ENCODE data around the gene TDRKH. TPM values are rescaled to one million over a fixed set of nuclear protein-coding genes. Genes with fewer than 3 reads are reported as not detected.

TDRKH gene
- total and polyA plus RNA-seq, 2 experiments from 2014 or later = 10.2 to 25.6 TPM

DNA sequence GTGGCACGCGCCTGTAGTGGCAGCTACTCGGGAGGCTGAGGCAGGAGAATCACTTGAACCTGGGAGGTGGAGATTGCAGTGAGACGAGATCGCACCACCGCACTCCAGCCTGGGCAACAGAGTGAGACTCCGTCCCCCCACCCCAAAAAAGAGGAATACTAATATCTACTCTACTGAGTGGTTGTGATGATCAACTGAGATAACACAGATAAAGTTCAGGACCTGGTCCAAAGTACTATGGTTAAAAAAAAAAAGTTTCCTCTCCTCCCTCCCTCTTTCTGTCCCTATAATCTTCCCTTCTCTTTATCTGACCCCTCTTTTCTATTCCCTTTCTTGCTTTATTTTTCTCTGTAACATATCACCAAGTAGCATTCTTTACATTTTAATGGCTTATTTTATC lies 45.3 kb upstream of the TDRKH start:
- Histone ChIP-seq H3K9me2 (ENCODE audit: insufficient read depth) (no peaks in the 10 kb centered on the region), H2AFZ (no peak overlapping the region), H3K4me1 (ENCODE audit: insufficient read depth) (peaks cover 21% of the 10 kb centered on the region), H3K4me2 (no peak overlapping the region), H3K36me3 (ENCODE audit: insufficient read depth) (no peaks in the 10 kb centered on the region), H3F3A (replicated peaks; ENCODE audit: low read depth) (peaks cover 5% of the 10 kb centered on the region; the same call in 1 of the 2 replicates), H3K27me3 (ENCODE audit: insufficient read depth) (peaks cover 30% of the 10 kb centered on the region), H4K20me1 (replicated peaks; ENCODE audit: insufficient read depth) (no peaks in the 10 kb centered on the region), H3K27ac (ENCODE audit: low read depth) (no peak overlapping the region), H3K4me3 (no peak overlapping the region), H3K79me2 (replicated peaks; ENCODE audit: insufficient read depth) (no peaks in the 10 kb centered on the region)
- no peak for TF ChIP-seq EZH2phosphoT487 (IDR thresholded peaks at IDR 0.05; ENCODE audit: unreplicated experiment)
- TF ChIP-seq STAT1 (IDR thresholded peaks at IDR 0.05; ENCODE audit: unreplicated experiment) = no peak
- TF ChIP-seq, protein P1, sequence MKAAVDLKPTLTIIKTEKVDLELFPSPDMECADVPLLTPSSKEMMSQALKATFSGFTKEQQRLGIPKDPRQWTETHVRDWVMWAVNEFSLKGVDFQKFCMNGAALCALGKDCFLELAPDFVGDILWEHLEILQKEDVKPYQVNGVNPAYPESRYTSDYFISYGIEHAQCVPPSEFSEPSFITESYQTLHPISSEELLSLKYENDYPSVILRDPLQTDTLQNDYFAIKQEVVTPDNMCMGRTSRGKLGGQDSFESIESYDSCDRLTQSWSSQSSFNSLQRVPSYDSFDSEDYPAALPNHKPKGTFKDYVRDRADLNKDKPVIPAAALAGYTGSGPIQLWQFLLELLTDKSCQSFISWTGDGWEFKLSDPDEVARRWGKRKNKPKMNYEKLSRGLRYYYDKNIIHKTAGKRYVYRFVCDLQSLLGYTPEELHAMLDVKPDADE (IDR thresholded peaks at IDR 0.05) = no peak
- no peak for TF ChIP-seq JUNB (IDR thresholded peaks at IDR 0.05; ENCODE audit: unreplicated experiment)
- no peak for TF ChIP-seq ZNF114 (CRISPR knock-in tag; IDR thresholded peaks at IDR 0.05)
- TF ChIP-seq POLR2AphosphoS5 (IDR thresholded peaks at IDR 0.05; ENCODE audit: low read depth) = no peak
- TF ChIP-seq ZNF331 (CRISPR knock-in tag; IDR thresholded peaks at IDR 0.05; ENCODE audit: low read depth) = no peak
- TF ChIP-seq, protein P2, sequence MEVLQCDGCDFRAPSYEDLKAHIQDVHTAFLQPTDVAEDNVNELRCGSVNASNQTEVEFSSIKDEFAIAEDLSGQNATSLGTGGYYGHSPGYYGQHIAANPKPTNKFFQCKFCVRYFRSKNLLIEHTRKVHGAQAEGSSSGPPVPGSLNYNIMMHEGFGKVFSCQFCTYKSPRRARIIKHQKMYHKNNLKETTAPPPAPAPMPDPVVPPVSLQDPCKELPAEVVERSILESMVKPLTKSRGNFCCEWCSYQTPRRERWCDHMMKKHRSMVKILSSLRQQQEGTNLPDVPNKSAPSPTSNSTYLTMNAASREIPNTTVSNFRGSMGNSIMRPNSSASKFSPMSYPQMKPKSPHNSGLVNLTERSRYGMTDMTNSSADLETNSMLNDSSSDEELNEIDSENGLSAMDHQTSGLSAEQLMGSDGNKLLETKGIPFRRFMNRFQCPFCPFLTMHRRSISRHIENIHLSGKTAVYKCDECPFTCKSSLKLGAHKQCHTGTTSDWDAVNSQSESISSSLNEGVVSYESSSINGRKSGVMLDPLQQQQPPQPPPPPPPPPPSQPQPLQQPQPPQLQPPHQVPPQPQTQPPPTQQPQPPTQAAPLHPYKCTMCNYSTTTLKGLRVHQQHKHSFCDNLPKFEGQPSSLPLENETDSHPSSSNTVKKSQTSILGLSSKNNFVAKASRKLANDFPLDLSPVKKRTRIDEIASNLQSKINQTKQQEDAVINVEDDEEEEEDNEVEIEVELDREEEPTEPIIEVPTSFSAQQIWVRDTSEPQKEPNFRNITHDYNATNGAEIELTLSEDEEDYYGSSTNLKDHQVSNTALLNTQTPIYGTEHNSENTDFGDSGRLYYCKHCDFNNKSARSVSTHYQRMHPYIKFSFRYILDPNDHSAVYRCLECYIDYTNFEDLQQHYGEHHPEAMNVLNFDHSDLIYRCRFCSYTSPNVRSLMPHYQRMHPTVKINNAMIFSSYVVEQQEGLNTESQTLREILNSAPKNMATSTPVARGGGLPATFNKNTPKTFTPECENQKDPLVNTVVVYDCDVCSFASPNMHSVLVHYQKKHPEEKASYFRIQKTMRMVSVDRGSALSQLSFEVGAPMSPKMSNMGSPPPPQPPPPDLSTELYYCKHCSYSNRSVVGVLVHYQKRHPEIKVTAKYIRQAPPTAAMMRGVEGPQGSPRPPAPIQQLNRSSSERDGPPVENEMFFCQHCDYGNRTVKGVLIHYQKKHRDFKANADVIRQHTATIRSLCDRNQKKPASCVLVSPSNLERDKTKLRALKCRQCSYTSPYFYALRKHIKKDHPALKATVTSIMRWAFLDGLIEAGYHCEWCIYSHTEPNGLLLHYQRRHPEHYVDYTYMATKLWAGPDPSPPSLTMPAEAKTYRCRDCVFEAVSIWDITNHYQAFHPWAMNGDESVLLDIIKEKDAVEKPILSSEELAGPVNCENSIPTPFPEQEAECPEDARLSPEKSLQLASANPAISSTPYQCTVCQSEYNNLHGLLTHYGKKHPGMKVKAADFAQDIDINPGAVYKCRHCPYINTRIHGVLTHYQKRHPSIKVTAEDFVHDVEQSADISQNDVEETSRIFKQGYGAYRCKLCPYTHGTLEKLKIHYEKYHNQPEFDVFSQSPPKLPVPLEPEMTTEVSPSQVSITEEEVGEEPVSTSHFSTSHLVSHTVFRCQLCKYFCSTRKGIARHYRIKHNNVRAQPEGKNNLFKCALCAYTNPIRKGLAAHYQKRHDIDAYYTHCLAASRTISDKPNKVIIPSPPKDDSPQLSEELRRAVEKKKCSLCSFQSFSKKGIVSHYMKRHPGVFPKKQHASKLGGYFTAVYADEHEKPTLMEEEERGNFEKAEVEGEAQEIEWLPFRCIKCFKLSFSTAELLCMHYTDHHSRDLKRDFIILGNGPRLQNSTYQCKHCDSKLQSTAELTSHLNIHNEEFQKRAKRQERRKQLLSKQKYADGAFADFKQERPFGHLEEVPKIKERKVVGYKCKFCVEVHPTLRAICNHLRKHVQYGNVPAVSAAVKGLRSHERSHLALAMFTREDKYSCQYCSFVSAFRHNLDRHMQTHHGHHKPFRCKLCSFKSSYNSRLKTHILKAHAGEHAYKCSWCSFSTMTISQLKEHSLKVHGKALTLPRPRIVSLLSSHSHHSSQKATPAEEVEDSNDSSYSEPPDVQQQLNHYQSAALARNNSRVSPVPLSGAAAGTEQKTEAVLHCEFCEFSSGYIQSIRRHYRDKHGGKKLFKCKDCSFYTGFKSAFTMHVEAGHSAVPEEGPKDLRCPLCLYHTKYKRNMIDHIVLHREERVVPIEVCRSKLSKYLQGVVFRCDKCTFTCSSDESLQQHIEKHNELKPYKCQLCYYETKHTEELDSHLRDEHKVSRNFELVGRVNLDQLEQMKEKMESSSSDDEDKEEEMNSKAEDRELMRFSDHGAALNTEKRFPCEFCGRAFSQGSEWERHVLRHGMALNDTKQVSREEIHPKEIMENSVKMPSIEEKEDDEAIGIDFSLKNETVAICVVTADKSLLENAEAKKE (CRISPR knock-in tag; IDR thresholded peaks at IDR 0.05) = no peak
- TF ChIP-seq EZH2 (IDR thresholded peaks at IDR 0.05; ENCODE audit: low read depth, unreplicated experiment) = no peak
- TF ChIP-seq, protein P3, sequence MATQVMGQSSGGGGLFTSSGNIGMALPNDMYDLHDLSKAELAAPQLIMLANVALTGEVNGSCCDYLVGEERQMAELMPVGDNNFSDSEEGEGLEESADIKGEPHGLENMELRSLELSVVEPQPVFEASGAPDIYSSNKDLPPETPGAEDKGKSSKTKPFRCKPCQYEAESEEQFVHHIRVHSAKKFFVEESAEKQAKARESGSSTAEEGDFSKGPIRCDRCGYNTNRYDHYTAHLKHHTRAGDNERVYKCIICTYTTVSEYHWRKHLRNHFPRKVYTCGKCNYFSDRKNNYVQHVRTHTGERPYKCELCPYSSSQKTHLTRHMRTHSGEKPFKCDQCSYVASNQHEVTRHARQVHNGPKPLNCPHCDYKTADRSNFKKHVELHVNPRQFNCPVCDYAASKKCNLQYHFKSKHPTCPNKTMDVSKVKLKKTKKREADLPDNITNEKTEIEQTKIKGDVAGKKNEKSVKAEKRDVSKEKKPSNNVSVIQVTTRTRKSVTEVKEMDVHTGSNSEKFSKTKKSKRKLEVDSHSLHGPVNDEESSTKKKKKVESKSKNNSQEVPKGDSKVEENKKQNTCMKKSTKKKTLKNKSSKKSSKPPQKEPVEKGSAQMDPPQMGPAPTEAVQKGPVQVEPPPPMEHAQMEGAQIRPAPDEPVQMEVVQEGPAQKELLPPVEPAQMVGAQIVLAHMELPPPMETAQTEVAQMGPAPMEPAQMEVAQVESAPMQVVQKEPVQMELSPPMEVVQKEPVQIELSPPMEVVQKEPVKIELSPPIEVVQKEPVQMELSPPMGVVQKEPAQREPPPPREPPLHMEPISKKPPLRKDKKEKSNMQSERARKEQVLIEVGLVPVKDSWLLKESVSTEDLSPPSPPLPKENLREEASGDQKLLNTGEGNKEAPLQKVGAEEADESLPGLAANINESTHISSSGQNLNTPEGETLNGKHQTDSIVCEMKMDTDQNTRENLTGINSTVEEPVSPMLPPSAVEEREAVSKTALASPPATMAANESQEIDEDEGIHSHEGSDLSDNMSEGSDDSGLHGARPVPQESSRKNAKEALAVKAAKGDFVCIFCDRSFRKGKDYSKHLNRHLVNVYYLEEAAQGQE (IDR thresholded peaks at IDR 0.05; ENCODE audit: unreplicated experiment) = no peak
- no peak for TF ChIP-seq NANOG (IDR thresholded peaks at IDR 0.05; ENCODE audit: borderline replicate concordance)
- TF ChIP-seq, protein P4, sequence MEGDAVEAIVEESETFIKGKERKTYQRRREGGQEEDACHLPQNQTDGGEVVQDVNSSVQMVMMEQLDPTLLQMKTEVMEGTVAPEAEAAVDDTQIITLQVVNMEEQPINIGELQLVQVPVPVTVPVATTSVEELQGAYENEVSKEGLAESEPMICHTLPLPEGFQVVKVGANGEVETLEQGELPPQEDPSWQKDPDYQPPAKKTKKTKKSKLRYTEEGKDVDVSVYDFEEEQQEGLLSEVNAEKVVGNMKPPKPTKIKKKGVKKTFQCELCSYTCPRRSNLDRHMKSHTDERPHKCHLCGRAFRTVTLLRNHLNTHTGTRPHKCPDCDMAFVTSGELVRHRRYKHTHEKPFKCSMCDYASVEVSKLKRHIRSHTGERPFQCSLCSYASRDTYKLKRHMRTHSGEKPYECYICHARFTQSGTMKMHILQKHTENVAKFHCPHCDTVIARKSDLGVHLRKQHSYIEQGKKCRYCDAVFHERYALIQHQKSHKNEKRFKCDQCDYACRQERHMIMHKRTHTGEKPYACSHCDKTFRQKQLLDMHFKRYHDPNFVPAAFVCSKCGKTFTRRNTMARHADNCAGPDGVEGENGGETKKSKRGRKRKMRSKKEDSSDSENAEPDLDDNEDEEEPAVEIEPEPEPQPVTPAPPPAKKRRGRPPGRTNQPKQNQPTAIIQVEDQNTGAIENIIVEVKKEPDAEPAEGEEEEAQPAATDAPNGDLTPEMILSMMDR (conservative IDR thresholded peaks at IDR 0.05; ENCODE audit: low read depth in 2 of 2) = no peak
- TF ChIP-seq CREB1 (CRISPR knock-in tag; IDR thresholded peaks at IDR 0.05; ENCODE audit: low read depth) = no peak
- Mint-ChIP-seq H3K4me3 (no peak overlapping the region), H3K27ac (no peak overlapping the region), H3K9me3 (peaks cover 4% of the 10 kb centered on the region; the same call in 2 of the 3 replicates), H3K36me3 (ENCODE audit: low read depth) (no peaks in the 10 kb centered on the region; the same call in 2 of the 3 replicates), H3K27me3 (ENCODE audit: insufficient read depth, low read depth, poor library complexity) (peaks cover 33% of the 10 kb centered on the region), H3K4me1 (peaks cover 30% of the 10 kb centered on the region)
- ATAC-seq = no peak
- no peak for DNase-seq (ENCODE audit: low spot score)

Measured in GM23338 (cell line).